GM20000 (cell line): ENCODE measurements around the gene IRS1.

Experiments used
- DNase-seq: peaks from one replicate; pipeline ENCODE4 v3.0.0; 2012; ENCODE audit warnings: low spot score
- CTCF ChIP-seq: IDR thresholded peaks from 2 replicates; pipeline ENCODE4 v1.5.1; 2012; ENCODE audit warnings: mild to moderate bottlenecking, control low read depth; ENCODE audit errors: extremely low read depth, missing control alignments

IRS1 gene

DNA sequence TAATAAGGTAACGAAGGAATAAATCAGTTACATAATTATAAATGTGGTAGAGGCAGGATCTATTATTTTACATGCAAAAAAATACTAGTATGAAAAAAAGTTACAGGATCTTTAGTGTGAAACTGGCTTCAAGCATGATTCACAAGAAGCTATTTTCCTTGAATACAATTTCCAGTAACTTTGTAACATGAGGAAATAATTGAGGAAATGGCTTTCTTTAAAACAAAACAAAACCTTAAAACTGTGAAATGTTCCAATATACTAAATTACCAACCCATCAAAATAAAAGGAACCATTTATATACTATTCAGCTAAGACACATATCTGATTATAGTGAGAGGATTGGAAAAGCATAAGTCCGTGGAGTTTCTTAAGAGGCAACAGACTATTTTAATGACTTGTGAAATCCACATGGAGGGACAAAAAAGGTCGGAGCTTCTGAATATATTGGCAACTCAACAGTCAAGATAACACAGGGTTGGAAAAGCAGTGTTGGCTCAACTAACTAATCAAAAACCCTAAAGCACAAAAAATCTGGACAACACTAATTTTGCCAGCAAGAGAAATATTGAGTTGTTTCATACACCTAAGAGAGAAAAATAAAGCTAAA, 10.6 kb downstream of the IRS1 start:
- no peak for DNase-seq
- TF ChIP-seq CTCF, result no peak

DNA sequence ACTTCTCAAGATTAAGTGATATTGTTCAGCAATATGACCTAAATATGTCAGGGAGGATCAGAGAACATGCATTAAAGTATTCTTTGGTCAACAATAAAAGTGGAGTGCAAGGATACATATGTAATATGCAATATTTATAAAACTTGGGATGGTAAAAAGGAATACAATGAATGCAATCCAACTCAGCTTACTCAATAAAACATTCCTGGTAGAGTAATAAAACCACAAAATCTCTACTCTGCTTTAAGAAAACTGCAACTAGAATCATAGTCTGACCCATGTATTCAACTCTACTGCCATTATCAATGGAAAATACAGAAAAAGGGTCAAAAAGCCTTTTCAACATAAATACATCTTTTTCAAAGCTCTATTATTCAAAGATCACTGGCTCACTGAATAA, 11.6 kb downstream of the IRS1 start:
- no peak for TF ChIP-seq CTCF
- DNase-seq, result no peak

- DNase-seq, result no peak
- TF ChIP-seq CTCF, result no peak
Observed at GRCh38 chr2:226783885-226784284, 15.7 kb downstream of the IRS1 start.

DNA sequence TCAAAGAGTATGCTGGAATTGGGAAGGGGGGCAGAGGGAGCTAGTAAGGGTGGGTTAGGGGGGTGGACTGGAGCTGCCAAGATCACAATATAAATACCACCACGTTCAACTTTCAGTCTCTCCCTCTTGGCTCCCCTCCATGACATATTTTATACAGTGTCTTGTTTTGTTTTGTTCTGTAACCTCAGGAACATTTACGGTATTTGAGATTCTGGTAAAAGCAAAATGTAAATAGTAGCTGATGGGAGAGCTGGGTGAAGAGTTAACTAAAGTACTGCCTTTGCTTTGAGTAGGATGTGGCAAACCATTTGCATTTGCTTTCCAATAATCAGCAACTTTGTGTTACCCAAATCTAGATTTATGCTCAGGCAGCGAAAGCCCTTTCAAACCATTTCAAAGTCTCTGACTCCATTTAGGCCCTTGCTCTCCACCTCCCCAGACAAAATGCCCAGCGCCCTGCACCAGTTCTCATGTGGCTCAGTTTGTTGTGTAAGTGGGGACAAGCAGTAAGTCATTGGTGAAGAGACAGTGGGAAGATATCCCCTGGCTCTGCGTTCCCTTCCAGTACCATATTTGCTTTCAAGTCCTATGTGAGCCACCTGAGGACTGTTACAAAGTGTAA, 17.4 kb downstream of the IRS1 start:
- TF ChIP-seq CTCF, result no peak
- no peak for DNase-seq

DNA sequence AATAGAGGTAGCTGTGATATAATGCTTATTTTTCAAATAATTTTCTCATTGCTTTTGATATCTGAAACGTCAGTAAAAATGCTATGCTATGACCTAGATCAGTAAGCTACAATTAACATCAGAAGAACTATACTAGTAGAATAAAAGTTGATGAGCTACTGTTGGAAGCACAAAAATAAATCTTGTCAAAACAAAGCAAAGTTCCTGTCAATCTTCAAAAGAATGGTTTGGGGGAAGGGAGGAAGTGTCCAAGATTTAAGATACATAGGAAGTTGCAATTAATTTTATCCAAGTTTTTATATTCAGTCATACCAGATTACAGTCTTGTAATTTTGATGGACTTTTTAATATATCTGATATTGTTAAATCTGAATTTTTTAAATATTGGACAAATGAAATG, 19.2 kb downstream of the IRS1 start:
- DNase-seq, result no peak
- no peak for TF ChIP-seq CTCF

- TF ChIP-seq CTCF, result no peak
- DNase-seq, result no peak
Observed at GRCh38 chr2:226777611-226778010, 22.0 kb downstream of the IRS1 start.

DNA sequence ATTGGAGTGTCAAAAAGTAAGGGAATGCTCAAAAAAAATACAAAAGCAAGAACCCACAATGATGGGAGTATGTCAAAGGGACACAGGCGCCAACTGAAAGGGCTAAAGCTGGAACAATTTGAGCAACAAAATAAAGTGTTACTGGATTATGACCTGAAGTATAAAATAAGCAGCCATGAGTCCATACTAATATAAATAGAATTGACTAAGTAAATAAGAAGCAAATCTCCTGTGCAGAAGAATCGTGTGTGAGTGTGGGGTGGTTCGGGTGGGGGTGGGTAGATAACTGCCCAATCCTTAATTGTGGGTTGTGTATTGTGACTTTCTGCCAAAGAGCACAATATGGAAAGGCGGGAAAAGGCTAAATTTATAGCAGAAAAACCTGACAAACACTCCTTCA, 23.5 kb downstream of the IRS1 start:
- TF ChIP-seq CTCF, result no peak
- no peak for DNase-seq
